ENCODE results near the gene VWF. TPM values are rescaled to one million over a fixed set of nuclear protein-coding genes. Genes with fewer than 3 reads are reported as not detected.

VWF gene
- total RNA-seq, 4 donors from 2014 or later = 34.3 to 107 (median 50.3) TPM

DNA sequence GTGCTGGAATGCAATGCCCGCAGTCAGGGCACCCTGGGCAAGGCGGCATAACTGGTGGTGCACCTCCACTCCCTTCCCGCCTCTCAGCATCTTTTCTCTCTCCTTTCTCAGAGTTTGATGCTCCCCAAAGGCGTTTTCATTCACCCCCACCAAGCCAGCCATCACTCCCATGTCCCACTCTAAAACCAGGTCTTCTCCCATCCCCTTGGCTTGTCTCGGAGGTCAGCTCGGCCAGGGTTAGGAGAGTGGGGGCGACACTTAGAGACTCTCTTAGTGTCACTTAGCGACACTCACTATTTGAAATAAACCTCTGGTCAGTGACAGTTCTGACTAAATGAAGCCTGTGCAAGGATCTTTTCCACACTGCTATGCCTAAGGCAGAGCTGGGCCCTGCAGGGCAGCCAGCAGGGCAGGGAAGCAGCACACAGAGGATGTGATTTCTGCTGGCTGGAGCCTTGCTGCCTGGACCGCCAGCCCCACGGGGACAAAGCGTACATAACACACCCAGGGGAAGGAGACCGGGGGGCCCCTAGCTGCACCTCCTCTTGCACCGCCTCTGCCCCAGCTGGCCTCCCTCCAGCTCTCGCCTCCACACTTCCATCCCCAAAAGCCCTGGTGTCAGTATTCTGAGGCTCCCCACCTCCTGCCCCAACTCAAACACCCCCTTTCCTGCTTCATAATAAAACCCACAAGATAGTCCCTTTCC lies 64.5 kb downstream of the VWF start:
- intact Hi-C loops (cut with DNase I; ENCODE audit: low total_unique reads) = loop anchor here (5.0 to 10.0 kb wide), 2 partner anchors 125 to 222 kb away; no protein-coding TSS in a partner anchor
- WGBS, 2 donors = 78 to 82% methylated on average over 14 of the region's 14 CpGs
- no peak for DNase-seq (ENCODE audit: low spot score in 2 of 2)
- TF ChIP-seq CTCF (IDR thresholded peaks at IDR 0.05) (no peak), POLR2A (IDR thresholded peaks at IDR 0.05) (no peak)
- no peak overlapping the region for H3K4me3 ChIP-seq (ENCODE audit: low read depth, poor library complexity, severe bottlenecking)

GRCh38 chr12:6059221-6059620 lies 65.2 kb downstream of the VWF start:
- no peak overlapping the region for H3K4me3 ChIP-seq (ENCODE audit: low read depth, poor library complexity, severe bottlenecking)
- intact Hi-C loops (cut with DNase I; ENCODE audit: low total_unique reads) = no loop called here
- WGBS, 2 donors = 97% methylated on average over 3 of the region's 3 CpGs

DNA sequence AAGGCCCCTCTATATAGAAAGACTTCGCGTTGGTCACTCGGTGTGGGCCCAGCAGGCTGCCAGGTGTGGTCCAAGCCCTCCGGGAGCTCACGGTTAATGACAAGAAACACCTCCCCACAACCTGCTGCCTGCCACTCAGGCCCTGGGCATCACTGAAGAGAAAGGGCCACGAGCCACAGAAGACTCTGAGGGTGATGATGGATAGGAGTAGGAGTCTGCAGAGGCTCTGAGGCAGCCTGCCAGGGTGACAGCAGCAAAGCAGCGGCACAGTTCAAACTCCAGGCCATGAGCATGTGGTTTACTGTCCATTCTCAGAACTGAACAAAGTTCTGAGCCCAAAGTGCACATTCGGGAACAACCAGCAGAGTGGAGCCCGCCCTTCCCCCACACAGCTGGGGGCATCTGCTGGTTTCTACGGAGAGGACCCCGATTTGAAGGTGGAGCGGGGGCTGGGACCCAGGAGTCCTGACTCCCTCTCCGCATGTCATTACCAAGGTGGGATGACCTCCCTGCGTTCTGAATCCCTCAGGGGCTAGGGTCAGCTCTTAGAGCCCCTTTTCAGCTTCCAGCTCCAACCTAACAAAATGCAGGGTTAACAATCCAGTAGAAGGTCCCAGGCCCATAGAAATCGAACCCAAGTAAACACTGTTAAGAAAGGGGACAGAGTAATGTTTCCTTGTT lies 65.8 kb downstream of the VWF start:
- DNase-seq (ENCODE audit: low spot score in 2 of 2) = no peak
- 84 to 92% methylated on average over 15 of the region's 15 CpGs for WGBS, 2 donors
- intact Hi-C loops (cut with DNase I; ENCODE audit: low total_unique reads) = no loop called here
- no peak overlapping the region for H3K4me3 ChIP-seq (ENCODE audit: low read depth, poor library complexity, severe bottlenecking)
- no peak for TF ChIP-seq CTCF (IDR thresholded peaks at IDR 0.05)
- no peak for TF ChIP-seq POLR2A (IDR thresholded peaks at IDR 0.05)

More at GRCh38 chr12:6059221-6059620, 65.2 kb downstream of the VWF start:
- TF ChIP-seq POLR2A (IDR thresholded peaks at IDR 0.05) (no peak), CTCF (IDR thresholded peaks at IDR 0.05) (no peak)
- no peak for DNase-seq (ENCODE audit: low spot score in 2 of 2)

DNA sequence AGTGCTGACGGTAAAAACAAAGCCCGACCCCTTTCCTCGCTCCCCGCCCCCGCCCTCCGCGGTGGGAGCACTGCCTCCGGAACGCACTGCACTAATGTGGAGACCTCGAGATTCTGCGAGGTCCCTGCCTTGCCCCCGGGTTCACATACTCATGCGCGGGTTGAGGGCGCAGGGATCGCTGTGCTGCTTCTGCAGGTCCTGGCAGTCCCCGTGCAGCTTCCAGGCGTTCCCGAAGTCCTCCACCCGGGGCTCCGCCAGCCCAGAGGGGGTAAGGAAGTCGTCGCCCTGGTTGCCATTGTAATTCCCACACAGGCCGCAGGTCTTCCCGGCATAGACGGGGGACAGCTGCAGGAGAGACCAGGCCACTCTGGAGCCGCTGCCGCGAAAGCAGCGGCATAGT lies 66.8 kb downstream of the VWF start:
- no peak for DNase-seq (ENCODE audit: low spot score in 2 of 2)
- intact Hi-C loops (cut with DNase I; ENCODE audit: low total_unique reads) = no loop called here
- WGBS, 2 donors = 60% methylated on average over 28 of the region's 30 CpGs
- TF ChIP-seq POLR2A (IDR thresholded peaks at IDR 0.05) (no peak), CTCF (IDR thresholded peaks at IDR 0.05) (no peak)
- H3K4me3 ChIP-seq (ENCODE audit: low read depth, poor library complexity, severe bottlenecking) = no peak overlapping the region

GRCh38 chr12:6056406-6057240 lies 67.8 kb downstream of the VWF start:
- intact Hi-C loops (cut with DNase I; ENCODE audit: low total_unique reads) = no loop called here
- 36 to 50% methylated on average over 40 to 57 of the region's 58 CpGs for WGBS, 2 donors
- no peak overlapping the region for H3K4me3 ChIP-seq (ENCODE audit: low read depth, poor library complexity, severe bottlenecking)
- no peak for DNase-seq (ENCODE audit: low spot score in 2 of 2)
- TF ChIP-seq CTCF (IDR thresholded peaks at IDR 0.05) (no peak), POLR2A (IDR thresholded peaks at IDR 0.05) (no peak)
